B cell (primary cell): ENCODE data around the gene COBL. TPM values are rescaled to one million over a fixed set of nuclear protein-coding genes. Genes with fewer than 3 reads are reported as not detected.

Experiments
- ATAC-seq: fragments of 200-7000 bp; cut with Tn5 transposase; one replicate; pipeline ENCODE4 v1.10.0; 2021; ENCODE audit warnings: low read depth, mild to moderate bottlenecking, moderate number of reproducible peaks, moderate library complexity
- CTCF ChIA-PET: fragments of 350-600 bp; sonication (Branson Sonifier 250); formaldehyde crosslinking; loops from one replicate; lab custom pipeline; 2021; ENCODE audit warnings: antibody characterized with exemption, inconsistent platforms; lab: Charles Lee
- POLR2A ChIA-PET: fragments of 350-600 bp; sonication (Branson Sonifier 250); formaldehyde crosslinking; loops from one replicate; lab custom pipeline; 2021; ENCODE audit warnings: antibody characterized with exemption; lab: Charles Lee
- DNase-seq: peaks from one replicate; pipeline ENCODE4 v3.0.0; 2013
- H2AFZ ChIP-seq: 2 replicates; pipeline ENCODE4 v1.6.1; 2012; ENCODE audit warnings: mild to moderate bottlenecking, low read depth, low read length; ENCODE audit not compliant: insufficient read depth, poor library complexity, severe bottlenecking
- H3K27ac ChIP-seq, 2 donors: 1 replicate in 1 of 2; 2 replicates in 1 of 2; pipeline ENCODE4 v1.5.1; 2012 to 2013; ENCODE audit warnings: low read length in 2 of 2, mild to moderate bottlenecking in 2 of 2, moderate library complexity in 1 of 2
- H3K27me3 ChIP-seq, 4 experiments: fragments of 200-600 bp in 1 of 4; sonication (generic) in 1 of 4; replicated peaks in 1 of 4; 1 replicate in 2 of 4; 2 replicates in 2 of 4; pipeline versions ENCODE4 v1.6.1 to v1.7.0; 2013 to 2016; ENCODE audit warnings: low read length in 3 of 4, mild to moderate bottlenecking in 2 of 4, mixed read lengths in 1 of 4, moderate library complexity in 1 of 4; ENCODE audit not compliant: insufficient read depth in 4 of 4, control insufficient read depth in 3 of 4; ENCODE audit errors: control extremely low read depth in 1 of 4
- H3K36me3 ChIP-seq, 2 experiments: replicated peaks in 1 of 2; 1 replicate in 1 of 2; 2 replicates in 1 of 2; pipeline versions ENCODE4 v1.6.1 to v1.7.1; 2013; ENCODE audit warnings: low read length in 1 of 2; ENCODE audit not compliant: insufficient read depth in 2 of 2, control insufficient read depth in 1 of 2; ENCODE audit errors: control extremely low read depth in 1 of 2, extremely low read depth in 1 of 2
- H3K4me1 ChIP-seq, 2 donors: fragments of 200-600 bp in 1 of 2; sonication (generic) in 1 of 2; 1 replicate in 1 of 2; 2 replicates in 1 of 2; pipeline versions ENCODE4 v1.5.1 to v1.6.1; 2013 to 2017; ENCODE audit warnings: low read length in 2 of 2; ENCODE audit not compliant: control insufficient read depth in 2 of 2, insufficient read depth in 2 of 2
- H3K4me2 ChIP-seq: replicated peaks from 2 replicates; pipeline ENCODE3; 2012; ENCODE audit warnings: mild to moderate bottlenecking, low read depth, low read length; ENCODE audit not compliant: poor library complexity, severe bottlenecking
- H3K4me3 ChIP-seq, 5 experiments: fragments of 200-600 bp in 1 of 5; sonication (generic) in 1 of 5; 1 replicate in 3 of 5; 2 replicates in 2 of 5; pipeline versions ENCODE4 v1.5.1 to v1.7.0; 2011 to 2016; ENCODE audit warnings: low read length in 4 of 5, mild to moderate bottlenecking in 4 of 5, low read depth in 2 of 5, control low read depth in 1 of 5, moderate library complexity in 1 of 5; ENCODE audit not compliant: insufficient read depth in 1 of 5; ENCODE audit errors: control extremely low read depth in 1 of 5, extremely low read depth in 1 of 5
- H3K79me2 ChIP-seq: fragments of 200-600 bp; sonication (generic); one replicate; pipeline ENCODE4 v1.6.0; 2016; ENCODE audit warnings: low read length; ENCODE audit not compliant: control insufficient read depth, insufficient read depth
- H3K9ac ChIP-seq: fragments of 200-600 bp; sonication (generic); 2 replicates; pipeline ENCODE4 v1.6.1; 2017; ENCODE audit warnings: mild to moderate bottlenecking, low read length, moderate library complexity
- H3K9me3 ChIP-seq, 3 donors: one replicate each; pipeline versions ENCODE4 v1.6.1 to v1.7.1; 2013; ENCODE audit warnings: low read length in 2 of 3; ENCODE audit not compliant: control insufficient read depth in 2 of 3, insufficient read depth in 1 of 3; ENCODE audit errors: control extremely low read depth in 1 of 3
- H4K20me1 ChIP-seq: 2 replicates; pipeline ENCODE4 v1.6.0; 2012; ENCODE audit warnings: mild to moderate bottlenecking, low read length; ENCODE audit not compliant: insufficient read depth, control insufficient read depth, poor library complexity, severe bottlenecking
- H3K27ac Mint-ChIP-seq: one replicate; pipeline ENCODE4 v1.8.0; 2021; ENCODE audit warnings: mixed read lengths
- H3K27me3 Mint-ChIP-seq: one replicate; pipeline ENCODE4 v1.8.0; 2021; ENCODE audit warnings: mixed read lengths
- H3K4me1 Mint-ChIP-seq: one replicate; pipeline ENCODE4 v1.8.0; 2021; ENCODE audit warnings: mixed read lengths
- H3K4me3 Mint-ChIP-seq: one replicate; pipeline ENCODE4 v1.8.0; 2021; ENCODE audit warnings: mixed read lengths
- H3K9me3 Mint-ChIP-seq: one replicate; pipeline ENCODE4 v1.8.0; 2022; ENCODE audit warnings: mixed read lengths; ENCODE audit not compliant: insufficient read depth
- CTCF ChIP-seq: fragments of 200-600 bp; IDR thresholded peaks from one replicate; pipeline ENCODE4 v1.8.0; 2022; ENCODE audit warnings: antibody characterized with exemption, mild to moderate bottlenecking
- EZH2 ChIP-seq: IDR thresholded peaks from 2 replicates; pipeline ENCODE4 v1.6.1; 2012; ENCODE audit warnings: borderline replicate concordance, low read depth, mild to moderate bottlenecking, moderate library complexity, low read length; ENCODE audit not compliant: insufficient read depth, poor library complexity, severe bottlenecking
- WGBS: methylation state at CpG from one replicate; pipeline ENCODE4 v1.1.5; 2013; ENCODE audit warnings: missing lambda C conversion rate; ENCODE audit not compliant: insufficient coverage; 5-methylcytosine and 5-hydroxymethylcytosine counted together
- intact Hi-C: fragments of 100-400 bp; cut with micrococcal nuclease; formaldehyde crosslinking; loops from one replicate; pipeline ENCODE4 v1.10.0; 2022
- polyA plus RNA-seq: library from polyadenylated mRNA; depleted of rRNA; stranded (reverse); fragments of >200 nt; gene quantifications from 2 replicates; pipeline ENCODE4 v1.2.3, GENCODE V29; 2012
- total RNA-seq, 2 donors: library from RNA; stranded (reverse); fragments of 120-200 nt in 1 of 2; gene quantifications; 1 replicate in 1 of 2; 2 replicates in 1 of 2; pipeline versions ENCODE4 v1.2.3 to v1.2.4, GENCODE V29; 2013 to 2022

The COBL gene
- total and polyA plus RNA-seq, 2 donors (not counting 1 experiment from before 2014, with no cell fraction given) = not detected

GRCh38 chr7:51134013-51134441, 182.6 kb downstream of the COBL start:
- no peak overlapping the region for H2AFZ ChIP-seq
- H3K36me3 ChIP-seq = no peaks in the 10 kb centered on the region
- no peak overlapping the region for H3K9ac ChIP-seq
- no peak overlapping the region for H3K27ac Mint-ChIP-seq
- intact Hi-C loops = no loop called here
- no peak overlapping the region for H3K4me2 ChIP-seq
- no peak overlapping the region for H3K4me3 Mint-ChIP-seq
- H3K79me2 ChIP-seq = no peaks in the 10 kb centered on the region
- H3K4me1 Mint-ChIP-seq = no peaks in the 10 kb centered on the region
- DNase-seq (no peak), ATAC-seq (no peak)
- no peaks in the 10 kb centered on the region for H3K27me3 Mint-ChIP-seq
- H3K27ac ChIP-seq = no peak overlapping the region
- no peak overlapping the region for H3K4me3 ChIP-seq
- ChIA-PET CTCF (no interaction called here), POLR2A (no interaction called here)
- TF ChIP-seq CTCF = no peak
- TF ChIP-seq EZH2 = no peak
- H3K9me3 ChIP-seq = no peaks in the 10 kb centered on the region
- no CpG with 5 or more reads among the region's 4 CpGs for WGBS
- H3K9me3 Mint-ChIP-seq = no peaks in the 10 kb centered on the region
- no peaks in the 10 kb centered on the region for H3K4me1 ChIP-seq
- no peaks in the 10 kb centered on the region for H3K27me3 ChIP-seq
- no peaks in the 10 kb centered on the region for H4K20me1 ChIP-seq

DNA sequence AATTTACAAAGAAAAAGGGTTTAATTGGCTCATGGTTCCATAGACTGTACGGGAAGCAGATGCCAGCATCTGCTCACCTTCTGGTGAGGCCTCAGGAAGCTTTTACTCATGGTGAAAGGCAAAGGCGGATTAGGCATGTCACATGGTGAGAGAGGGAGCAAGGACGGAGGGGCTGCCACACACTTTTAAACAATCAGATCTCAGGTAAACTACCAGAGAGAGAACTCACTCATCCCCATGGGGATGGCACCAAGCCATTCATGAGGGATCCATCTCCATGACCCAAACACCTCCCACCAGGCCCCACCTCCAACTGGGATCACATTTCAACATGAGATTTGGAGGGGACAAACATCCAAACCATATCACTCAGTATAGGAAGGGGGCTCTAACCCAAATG, 183.9 kb downstream of the COBL start:
- intact Hi-C loops = no loop called here
- Histone ChIP-seq H3K4me2 (no peak overlapping the region), H2AFZ (no peak overlapping the region), H3K9ac (no peak overlapping the region), H3K9me3 (no peaks in the 10 kb centered on the region), H3K79me2 (no peaks in the 10 kb centered on the region), H4K20me1 (no peaks in the 10 kb centered on the region), H3K4me3 (no peak overlapping the region), H3K36me3 (no peaks in the 10 kb centered on the region), H3K27me3 (no peaks in the 10 kb centered on the region), H3K27ac (no peak overlapping the region), H3K4me1 (no peaks in the 10 kb centered on the region)
- H3K4me3 Mint-ChIP-seq = no peak overlapping the region
- H3K27ac Mint-ChIP-seq = no peak overlapping the region
- no peaks in the 10 kb centered on the region for H3K27me3 Mint-ChIP-seq
- ATAC-seq (no peak), DNase-seq (no peak)
- POLR2A ChIA-PET = no interaction called here
- no peak for TF ChIP-seq EZH2
- TF ChIP-seq CTCF = no peak
- H3K9me3 Mint-ChIP-seq = no peaks in the 10 kb centered on the region
- WGBS = 38% methylated on average over 1 of the region's 3 CpGs
- H3K4me1 Mint-ChIP-seq = no peaks in the 10 kb centered on the region
- CTCF ChIA-PET = no interaction called here
